HL-60 (cell line): ENCODE data around the gene ROS1.

Source experiments
- DNase-seq, 2 experiments: peaks; one replicate each; pipeline ENCODE4 v3.0.0-alpha.2; 2010 to 2020; ENCODE audit warnings: low read depth in 1 of 2, low spot score in 1 of 2
- H3K27ac ChIP-seq: fragments of 250-450 bp; sonication (Bioruptor Pico); replicated peaks from 2 replicates; pipeline ENCODE4 v1.5.1; 2020; ENCODE audit warnings: mild to moderate bottlenecking, moderate library complexity
- H3K27me3 ChIP-seq: fragments of 250-450 bp; sonication (Bioruptor Pico); 2 replicates; pipeline ENCODE4 v1.5.1; 2021; ENCODE audit warnings: mild to moderate bottlenecking, moderate library complexity; ENCODE audit not compliant: insufficient read depth, poor library complexity, severe bottlenecking
- H3K4me3 ChIP-seq: replicated peaks from 2 replicates; pipeline ENCODE4 v1.5.1; 2011; ENCODE audit warnings: mild to moderate bottlenecking, control low read depth, low read length; ENCODE audit not compliant: insufficient read depth
- GABPA ChIP-seq: IDR thresholded peaks from 2 replicates; pipeline ENCODE4 v1.6.1; 2012; ENCODE audit warnings: low read depth
- POLR2AphosphoS5 ChIP-seq: IDR thresholded peaks from 2 replicates; pipeline ENCODE4 v1.6.1; 2012; ENCODE audit warnings: low read depth
- SPI1 ChIP-seq: IDR thresholded peaks from 2 replicates; pipeline ENCODE4 v1.6.1; 2012; ENCODE audit warnings: low read depth, mild to moderate bottlenecking, borderline replicate concordance
- TF ChIP-seq, protein P1 (sequence below): IDR thresholded peaks from one replicate; pipeline ENCODE4 v1.5.1; 2011; ENCODE audit warnings: low read length, control low read depth, inconsistent platforms; ENCODE audit not compliant: insufficient read depth
- TF ChIP-seq, protein P2 (sequence below): IDR thresholded peaks from 2 replicates; pipeline ENCODE4 v1.6.1; 2012; ENCODE audit warnings: low read depth; ENCODE audit not compliant: insufficient replicate concordance

Gene ROS1

DNA sequence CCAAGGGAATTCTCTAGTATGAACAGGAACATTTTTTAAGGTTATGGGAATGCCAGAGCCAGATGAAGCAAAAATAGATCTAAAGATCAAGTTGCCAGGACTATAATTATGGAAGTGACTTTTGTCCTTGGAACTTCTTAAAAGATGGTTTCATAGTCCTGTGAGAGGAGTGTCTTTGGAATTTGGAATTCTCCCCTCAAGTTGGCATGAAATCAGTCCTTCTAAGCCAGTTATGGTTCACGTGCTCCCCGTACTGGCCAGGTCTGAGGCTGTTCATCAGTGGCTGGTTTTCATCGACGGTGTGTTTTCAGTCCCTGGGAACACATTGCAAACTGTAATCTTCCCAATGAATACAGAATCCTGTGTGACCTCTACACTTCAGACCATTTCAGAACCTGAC is 97.2 kb downstream of the ROS1 start:
- peaks cover 5% of the 10 kb centered on the region for H3K27me3 ChIP-seq
- no peak for TF ChIP-seq POLR2AphosphoS5
- TF ChIP-seq GABPA, result no peak
- TF ChIP-seq SPI1, result no peak
- TF ChIP-seq, protein P1, sequence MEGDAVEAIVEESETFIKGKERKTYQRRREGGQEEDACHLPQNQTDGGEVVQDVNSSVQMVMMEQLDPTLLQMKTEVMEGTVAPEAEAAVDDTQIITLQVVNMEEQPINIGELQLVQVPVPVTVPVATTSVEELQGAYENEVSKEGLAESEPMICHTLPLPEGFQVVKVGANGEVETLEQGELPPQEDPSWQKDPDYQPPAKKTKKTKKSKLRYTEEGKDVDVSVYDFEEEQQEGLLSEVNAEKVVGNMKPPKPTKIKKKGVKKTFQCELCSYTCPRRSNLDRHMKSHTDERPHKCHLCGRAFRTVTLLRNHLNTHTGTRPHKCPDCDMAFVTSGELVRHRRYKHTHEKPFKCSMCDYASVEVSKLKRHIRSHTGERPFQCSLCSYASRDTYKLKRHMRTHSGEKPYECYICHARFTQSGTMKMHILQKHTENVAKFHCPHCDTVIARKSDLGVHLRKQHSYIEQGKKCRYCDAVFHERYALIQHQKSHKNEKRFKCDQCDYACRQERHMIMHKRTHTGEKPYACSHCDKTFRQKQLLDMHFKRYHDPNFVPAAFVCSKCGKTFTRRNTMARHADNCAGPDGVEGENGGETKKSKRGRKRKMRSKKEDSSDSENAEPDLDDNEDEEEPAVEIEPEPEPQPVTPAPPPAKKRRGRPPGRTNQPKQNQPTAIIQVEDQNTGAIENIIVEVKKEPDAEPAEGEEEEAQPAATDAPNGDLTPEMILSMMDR, result no peak
- TF ChIP-seq, protein P2, sequence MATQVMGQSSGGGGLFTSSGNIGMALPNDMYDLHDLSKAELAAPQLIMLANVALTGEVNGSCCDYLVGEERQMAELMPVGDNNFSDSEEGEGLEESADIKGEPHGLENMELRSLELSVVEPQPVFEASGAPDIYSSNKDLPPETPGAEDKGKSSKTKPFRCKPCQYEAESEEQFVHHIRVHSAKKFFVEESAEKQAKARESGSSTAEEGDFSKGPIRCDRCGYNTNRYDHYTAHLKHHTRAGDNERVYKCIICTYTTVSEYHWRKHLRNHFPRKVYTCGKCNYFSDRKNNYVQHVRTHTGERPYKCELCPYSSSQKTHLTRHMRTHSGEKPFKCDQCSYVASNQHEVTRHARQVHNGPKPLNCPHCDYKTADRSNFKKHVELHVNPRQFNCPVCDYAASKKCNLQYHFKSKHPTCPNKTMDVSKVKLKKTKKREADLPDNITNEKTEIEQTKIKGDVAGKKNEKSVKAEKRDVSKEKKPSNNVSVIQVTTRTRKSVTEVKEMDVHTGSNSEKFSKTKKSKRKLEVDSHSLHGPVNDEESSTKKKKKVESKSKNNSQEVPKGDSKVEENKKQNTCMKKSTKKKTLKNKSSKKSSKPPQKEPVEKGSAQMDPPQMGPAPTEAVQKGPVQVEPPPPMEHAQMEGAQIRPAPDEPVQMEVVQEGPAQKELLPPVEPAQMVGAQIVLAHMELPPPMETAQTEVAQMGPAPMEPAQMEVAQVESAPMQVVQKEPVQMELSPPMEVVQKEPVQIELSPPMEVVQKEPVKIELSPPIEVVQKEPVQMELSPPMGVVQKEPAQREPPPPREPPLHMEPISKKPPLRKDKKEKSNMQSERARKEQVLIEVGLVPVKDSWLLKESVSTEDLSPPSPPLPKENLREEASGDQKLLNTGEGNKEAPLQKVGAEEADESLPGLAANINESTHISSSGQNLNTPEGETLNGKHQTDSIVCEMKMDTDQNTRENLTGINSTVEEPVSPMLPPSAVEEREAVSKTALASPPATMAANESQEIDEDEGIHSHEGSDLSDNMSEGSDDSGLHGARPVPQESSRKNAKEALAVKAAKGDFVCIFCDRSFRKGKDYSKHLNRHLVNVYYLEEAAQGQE, result no peak
- H3K27ac ChIP-seq, result no peak overlapping the region
- no peak overlapping the region for H3K4me3 ChIP-seq
- no peak for DNase-seq

DNA sequence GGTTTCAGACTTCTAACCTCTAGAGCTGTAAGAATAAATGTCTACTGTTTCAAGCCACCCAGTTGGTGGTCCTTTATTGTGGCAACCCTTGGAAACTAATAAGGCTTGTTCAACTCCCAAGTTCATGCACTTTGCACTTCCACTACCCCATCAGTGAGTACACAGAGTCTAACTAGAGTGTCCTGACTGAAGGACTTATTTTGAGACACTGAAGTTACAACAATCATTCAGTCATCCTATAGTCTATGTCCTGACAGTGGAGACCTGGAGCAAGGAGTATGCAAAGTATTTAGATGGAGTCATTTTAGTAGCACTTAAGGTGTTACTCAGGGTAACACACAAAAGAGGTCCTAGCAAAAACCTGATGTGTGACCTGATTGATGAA is 97.7 kb downstream of the ROS1 start:
- no peak for TF ChIP-seq POLR2AphosphoS5
- TF ChIP-seq, protein P2, result no peak
- TF ChIP-seq SPI1, result no peak
- TF ChIP-seq, protein P1, result no peak
- TF ChIP-seq GABPA, result no peak
- Histone ChIP-seq H3K27ac (no peak overlapping the region), H3K27me3 (peaks cover 5% of the 10 kb centered on the region), H3K4me3 (no peak overlapping the region)
- no peak for DNase-seq

DNA sequence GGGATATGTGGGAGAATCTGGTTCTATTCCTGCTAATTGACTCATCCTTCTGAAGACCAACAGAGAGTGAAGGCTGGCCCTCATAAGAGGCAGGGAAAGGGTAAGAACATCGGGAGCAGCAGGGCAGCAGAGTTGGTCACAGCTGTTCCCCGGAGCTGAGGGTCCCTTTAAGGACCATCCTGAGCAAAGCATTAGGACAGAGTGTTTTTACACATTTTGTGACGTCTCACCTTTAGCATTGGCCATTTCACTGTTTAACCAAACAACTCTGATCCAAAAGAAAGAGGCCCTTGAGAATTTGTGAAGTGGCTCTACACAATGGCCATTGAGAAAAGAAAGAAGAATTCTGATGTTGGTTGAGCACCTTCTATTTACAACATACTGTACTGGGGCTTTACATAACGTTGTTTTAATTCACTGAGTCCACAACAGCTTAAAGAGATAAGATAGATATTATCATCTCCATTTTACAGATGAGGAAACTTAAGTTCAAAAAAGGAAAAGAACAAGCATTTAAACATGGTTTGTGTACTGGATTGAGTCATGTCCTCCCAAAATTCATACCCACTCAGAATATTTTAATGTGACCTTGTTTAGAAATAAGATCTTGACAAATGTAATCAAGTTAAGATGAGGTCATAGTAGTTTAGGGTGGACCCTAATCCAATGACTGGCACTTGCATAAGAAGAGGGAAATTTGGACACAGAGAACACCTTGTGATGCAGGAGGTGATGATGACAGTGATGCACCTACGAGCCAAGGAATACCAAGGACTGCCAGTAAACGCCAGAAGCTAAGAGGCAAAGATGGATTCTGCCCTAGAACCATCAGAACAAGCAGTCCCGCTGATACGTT is 98.4 kb downstream of the ROS1 start:
- TF ChIP-seq POLR2AphosphoS5 (no peak), GABPA (no peak), SPI1 (no peak)
- TF ChIP-seq, protein P1, result no peak
- TF ChIP-seq, protein P2, result no peak
- no peak overlapping the region for H3K4me3 ChIP-seq
- H3K27ac ChIP-seq, result no peak overlapping the region
- peaks cover 5% of the 10 kb centered on the region for H3K27me3 ChIP-seq
- DNase-seq, result no peak
